GM12875 (cell line): ENCODE measurements around the gene LRP1B.

Source experiments
- H3K4me3 ChIP-seq: one replicate; pipeline ENCODE4 v1.5.1; 2011; ENCODE audit warnings: low read depth, low read length, control low read depth
- CTCF ChIP-seq: IDR thresholded peaks from 2 replicates; pipeline ENCODE4 v1.5.1; 2011; ENCODE audit warnings: low read depth, mild to moderate bottlenecking, control low read depth, inconsistent platforms, low read length, moderate library complexity, borderline replicate concordance; ENCODE audit not compliant: insufficient read depth

The LRP1B gene

GRCh38 chr2:141697035-141697434 lies 433.8 kb downstream of the LRP1B start:
- H3K4me3 ChIP-seq = no peak overlapping the region
- TF ChIP-seq CTCF = no peak

- TF ChIP-seq CTCF = no peak
- H3K4me3 ChIP-seq = no peak overlapping the region
These were observed 436.6 kb downstream of the LRP1B start for GRCh38 chr2:141694180-141694579.

- no peak overlapping the region for H3K4me3 ChIP-seq
- TF ChIP-seq CTCF = no peak
These were observed 438.0 kb downstream of the LRP1B start for GRCh38 chr2:141692829-141693228.

GRCh38 chr2:141676139-141676538 lies 454.7 kb downstream of the LRP1B start:
- H3K4me3 ChIP-seq = no peak overlapping the region
- no peak for TF ChIP-seq CTCF

DNA sequence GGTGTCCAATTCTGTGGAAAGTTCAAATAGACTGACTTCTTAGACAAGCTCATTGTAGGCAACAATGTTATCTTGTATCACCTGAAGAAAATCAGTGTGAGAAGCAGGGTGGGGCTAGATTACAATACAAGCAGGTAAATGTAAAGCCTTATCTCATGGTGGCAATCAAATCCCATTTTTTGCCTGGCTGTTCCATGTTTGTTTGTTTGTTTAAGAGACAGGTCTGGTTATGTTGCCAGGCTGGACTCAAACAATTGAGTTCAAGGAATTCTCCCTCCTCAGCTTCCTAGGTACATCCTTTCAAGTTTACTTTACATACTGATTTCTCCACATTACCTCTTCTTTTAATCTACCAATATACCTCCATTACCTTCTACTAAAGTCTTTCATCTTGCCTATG lies 464.6 kb downstream of the LRP1B start:
- no peak for TF ChIP-seq CTCF
- H3K4me3 ChIP-seq = no peak overlapping the region

GRCh38 chr2:141660232-141660631 lies 470.6 kb downstream of the LRP1B start:
- no peak overlapping the region for H3K4me3 ChIP-seq
- no peak for TF ChIP-seq CTCF

- no peak overlapping the region for H3K4me3 ChIP-seq
- no peak for TF ChIP-seq CTCF
These were observed 476.5 kb downstream of the LRP1B start for GRCh38 chr2:141654311-141654710.
